ENCODE measurements around the gene ADGRV1.

ADGRV1 gene

GRCh38 chr5:90875456-90875855 lies 316.9 kb downstream of the ADGRV1 start:
- DNase-seq (ENCODE audit: low spot score) = no peak
- in situ Hi-C loops (cut with MboI; ENCODE audit: low sequenced_read_pairs, unreplicated experiment) = no loop called here

DNA sequence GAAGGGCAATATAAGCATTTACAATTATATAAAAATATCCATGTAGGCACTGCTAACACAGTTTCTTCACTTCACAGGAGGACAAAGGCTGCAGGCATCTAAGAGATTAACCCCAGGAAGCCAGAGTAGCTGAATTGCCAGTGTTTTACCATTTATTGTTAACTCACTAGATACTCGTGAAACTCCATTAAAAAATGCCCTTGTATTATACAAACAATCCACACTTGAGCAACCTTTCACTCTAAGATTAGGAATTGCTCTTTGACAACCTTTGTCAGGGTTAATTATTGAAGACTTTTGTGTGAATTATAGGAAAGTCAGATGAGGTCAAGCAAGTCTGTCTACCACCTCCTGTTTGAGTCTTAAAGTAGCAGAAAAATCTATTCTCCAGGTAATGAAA lies 317.8 kb downstream of the ADGRV1 start:
- in situ Hi-C loops (cut with MboI; ENCODE audit: low sequenced_read_pairs, unreplicated experiment) = no loop called here
- no peak for TF ChIP-seq CTCF (IDR thresholded peaks at IDR 0.05; ENCODE audit: borderline replicate concordance, control extremely low read depth, extremely low read depth, insufficient read depth, missing control alignments)
- no peak for DNase-seq (ENCODE audit: low spot score)

More at GRCh38 chr5:90875456-90875855, 316.9 kb downstream of the ADGRV1 start:
- TF ChIP-seq CTCF (IDR thresholded peaks at IDR 0.05; ENCODE audit: borderline replicate concordance, control extremely low read depth, extremely low read depth, insufficient read depth, missing control alignments) = no peak

DNA sequence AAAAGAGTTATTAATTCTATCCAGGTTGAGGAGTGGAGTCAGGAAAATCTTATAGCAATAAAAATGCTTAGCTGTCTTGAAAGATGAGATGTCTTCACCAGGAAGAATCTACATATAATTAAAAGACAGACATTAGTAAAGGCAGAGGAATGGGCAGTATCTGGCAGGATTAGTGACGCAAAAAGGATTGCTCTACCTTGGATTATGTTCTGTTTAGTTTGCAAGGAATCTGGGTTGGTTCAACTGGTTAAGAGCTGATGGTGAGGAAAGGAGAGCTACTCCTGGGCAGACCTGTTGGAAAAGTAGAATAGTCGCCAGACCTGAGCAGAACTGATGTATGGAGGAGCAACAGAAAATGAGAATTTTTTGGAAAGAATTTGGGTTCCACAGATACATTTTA lies 318.5 kb downstream of the ADGRV1 start:
- in situ Hi-C loops (cut with MboI; ENCODE audit: low sequenced_read_pairs, unreplicated experiment) = no loop called here
- DNase-seq (ENCODE audit: low spot score) = no peak
- no peak for TF ChIP-seq CTCF (IDR thresholded peaks at IDR 0.05; ENCODE audit: borderline replicate concordance, control extremely low read depth, extremely low read depth, insufficient read depth, missing control alignments)

GRCh38 chr5:90878081-90878480 lies 319.5 kb downstream of the ADGRV1 start:
- in situ Hi-C loops (cut with MboI; ENCODE audit: low sequenced_read_pairs, unreplicated experiment) = no loop called here

GRCh38 chr5:90878549-90879196 lies 320.1 kb downstream of the ADGRV1 start:
- TF ChIP-seq CTCF (IDR thresholded peaks at IDR 0.05; ENCODE audit: borderline replicate concordance, control extremely low read depth, extremely low read depth, insufficient read depth, missing control alignments) = no peak
- in situ Hi-C loops (cut with MboI; ENCODE audit: low sequenced_read_pairs, unreplicated experiment) = no loop called here
- DNase-seq (ENCODE audit: low spot score) = no peak

More at GRCh38 chr5:90878081-90878480, 319.5 kb downstream of the ADGRV1 start:
- no peak for DNase-seq (ENCODE audit: low spot score)
- TF ChIP-seq CTCF (IDR thresholded peaks at IDR 0.05; ENCODE audit: borderline replicate concordance, control extremely low read depth, extremely low read depth, insufficient read depth, missing control alignments) = no peak

- no peak for DNase-seq (ENCODE audit: low spot score)
These were observed 323.1 kb downstream of the ADGRV1 start for GRCh38 chr5:90881626-90882150.

More at GRCh38 chr5:90881626-90882150, 323.1 kb downstream of the ADGRV1 start:
- no peak for TF ChIP-seq CTCF (IDR thresholded peaks at IDR 0.05; ENCODE audit: borderline replicate concordance, control extremely low read depth, extremely low read depth, insufficient read depth, missing control alignments)
- in situ Hi-C loops (cut with MboI; ENCODE audit: low sequenced_read_pairs, unreplicated experiment) = no loop called here

All from GM13976 (cell line).